A673 (cell line): ENCODE results near the gene MVB12B. TPM values are rescaled to one million over a fixed set of nuclear protein-coding genes. Genes with fewer than 3 reads are reported as not detected.

Source experiments
- BruUV-seq: library from RNA; stranded (reverse); fragments of 400-500 nt; replicated peaks from 2 replicates; lab custom pipeline; 2021; lab: Mats Ljungman, UMichigan
- CTCF ChIA-PET: fragments of 300-600 bp; sonication (Branson Sonifier 250); formaldehyde crosslinking; loops from one replicate; lab custom pipeline; 2022; ENCODE audit warnings: antibody characterized with exemption; lab: Charles Lee
- POLR2A ChIA-PET: fragments of 300-600 bp; sonication (Branson Sonifier 250); formaldehyde crosslinking; loops from one replicate; lab custom pipeline; 2022; ENCODE audit warnings: antibody characterized with exemption; ENCODE audit not compliant: low non-redundant PET; lab: Charles Lee
- DNase-seq: peaks from one replicate; pipeline ENCODE4 v3.0.0-alpha.2; 2015; ENCODE audit warnings: low spot score
- H3K27ac ChIP-seq: fragments of 200-600 bp; sonication (generic); 2 replicates; pipeline ENCODE4 v1.5.1; 2016; ENCODE audit warnings: mixed run types, low read depth, mild to moderate bottlenecking, mixed read lengths, antibody characterized with exemption, low read length; ENCODE audit not compliant: poor library complexity, severe bottlenecking
- H3K27me3 ChIP-seq: fragments of 200-600 bp; sonication (generic); replicated peaks from 2 replicates; pipeline ENCODE4 v1.6.1; 2017; ENCODE audit warnings: mixed run types, low read depth, mild to moderate bottlenecking, mixed read lengths, antibody characterized with exemption, low read length; ENCODE audit not compliant: insufficient read depth, poor library complexity
- H3K36me3 ChIP-seq: fragments of 200-600 bp; sonication (generic); 2 replicates; pipeline ENCODE4 v1.6.1; 2016; ENCODE audit warnings: mixed run types, mild to moderate bottlenecking, mixed read lengths, antibody characterized with exemption, low read length; ENCODE audit not compliant: insufficient read depth, poor library complexity, severe bottlenecking
- H3K4me1 ChIP-seq: fragments of 200-600 bp; sonication (generic); 2 replicates; pipeline ENCODE4 v1.6.1; 2017; ENCODE audit warnings: mixed run types, mild to moderate bottlenecking, mixed read lengths, antibody characterized with exemption, low read length; ENCODE audit not compliant: insufficient read depth, poor library complexity, severe bottlenecking
- H3K4me3 ChIP-seq: fragments of 200-600 bp; sonication (generic); 2 replicates; pipeline ENCODE4 v1.5.1; 2016; ENCODE audit warnings: low read depth, mixed run types, mild to moderate bottlenecking, mixed read lengths, low read length; ENCODE audit not compliant: poor library complexity, severe bottlenecking
- H3K9me3 ChIP-seq: fragments of 200-600 bp; sonication (generic); 2 replicates; pipeline ENCODE4 v1.6.1; 2016; ENCODE audit warnings: mixed run types, low read depth, mild to moderate bottlenecking, mixed read lengths, antibody characterized with exemption, low read length; ENCODE audit not compliant: poor library complexity, severe bottlenecking
- EZH2 ChIP-seq: fragments of 200-600 bp; sonication (generic); IDR thresholded peaks from 2 replicates; pipeline ENCODE4 v1.6.1; 2017; ENCODE audit warnings: borderline replicate concordance, low read depth, mild to moderate bottlenecking, mixed read lengths, antibody characterized with exemption, low read length; ENCODE audit not compliant: poor library complexity, severe bottlenecking
- intact Hi-C: fragments of 100-400 bp; cut with micrococcal nuclease; formaldehyde crosslinking; loops from one replicate; pipeline ENCODE4 v1.10.0; 2022; ENCODE audit not compliant: unreplicated experiment
- total RNA-seq: library from RNA; stranded (reverse); gene quantifications from 2 replicates; pipeline ENCODE4 v1.2.3, GENCODE V29; 2021
- TF ChIP-seq, protein P1 (sequence below): fragments of 300-800, 200-600 bp; sonication (generic); conservative IDR thresholded peaks from 2 replicates; pipeline ENCODE4 v1.5.1; 2017; ENCODE audit warnings: low read depth, mild to moderate bottlenecking, antibody characterized with exemption, low read length, moderate library complexity, mixed read lengths

Gene MVB12B
- total RNA-seq, 1 experiment from 2014 or later, result 12.3 TPM

- Histone ChIP-seq H3K27ac (no peak overlapping the region), H3K4me3 (no peak overlapping the region), H3K4me1 (no peaks in the 10 kb centered on the region), H3K36me3 (no peaks in the 10 kb centered on the region), H3K9me3 (no peaks in the 10 kb centered on the region), H3K27me3 (no peaks in the 10 kb centered on the region)
- ChIA-PET POLR2A (no interaction called here), CTCF (no interaction called here)
- no peak for DNase-seq
- intact Hi-C loops, result no loop called here
- no TSS peak for BruUV-seq
- TF ChIP-seq, protein P1, sequence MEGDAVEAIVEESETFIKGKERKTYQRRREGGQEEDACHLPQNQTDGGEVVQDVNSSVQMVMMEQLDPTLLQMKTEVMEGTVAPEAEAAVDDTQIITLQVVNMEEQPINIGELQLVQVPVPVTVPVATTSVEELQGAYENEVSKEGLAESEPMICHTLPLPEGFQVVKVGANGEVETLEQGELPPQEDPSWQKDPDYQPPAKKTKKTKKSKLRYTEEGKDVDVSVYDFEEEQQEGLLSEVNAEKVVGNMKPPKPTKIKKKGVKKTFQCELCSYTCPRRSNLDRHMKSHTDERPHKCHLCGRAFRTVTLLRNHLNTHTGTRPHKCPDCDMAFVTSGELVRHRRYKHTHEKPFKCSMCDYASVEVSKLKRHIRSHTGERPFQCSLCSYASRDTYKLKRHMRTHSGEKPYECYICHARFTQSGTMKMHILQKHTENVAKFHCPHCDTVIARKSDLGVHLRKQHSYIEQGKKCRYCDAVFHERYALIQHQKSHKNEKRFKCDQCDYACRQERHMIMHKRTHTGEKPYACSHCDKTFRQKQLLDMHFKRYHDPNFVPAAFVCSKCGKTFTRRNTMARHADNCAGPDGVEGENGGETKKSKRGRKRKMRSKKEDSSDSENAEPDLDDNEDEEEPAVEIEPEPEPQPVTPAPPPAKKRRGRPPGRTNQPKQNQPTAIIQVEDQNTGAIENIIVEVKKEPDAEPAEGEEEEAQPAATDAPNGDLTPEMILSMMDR, result no peak
- TF ChIP-seq EZH2, result no peak
Measured at GRCh38 chr9:126479515-126479914, 152.9 kb downstream of the MVB12B start.

DNA sequence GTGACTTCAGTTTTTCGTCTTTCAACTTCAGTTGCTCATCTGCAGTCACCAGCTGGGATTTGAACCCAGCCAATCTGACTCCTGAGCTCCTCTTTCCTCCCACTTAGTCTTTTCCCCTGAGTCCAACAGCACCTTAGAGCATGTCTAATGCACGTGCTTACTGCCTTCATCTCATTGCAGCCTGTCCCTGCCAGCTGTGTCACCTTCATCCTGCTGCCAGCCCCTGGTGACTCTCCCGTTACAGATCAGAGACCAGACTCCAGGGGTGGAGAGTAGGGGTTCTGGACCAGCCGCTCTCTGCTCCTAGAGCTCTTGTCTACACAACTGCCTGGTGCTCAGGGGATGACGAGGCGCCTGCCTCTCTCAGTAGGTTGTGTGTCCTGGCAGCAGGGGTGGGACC is 154.2 kb downstream of the MVB12B start:
- ChIA-PET POLR2A (no interaction called here), CTCF (no interaction called here)
- H3K27ac ChIP-seq, result no peak overlapping the region
- BruUV-seq, result no TSS peak
- no peak for DNase-seq
- intact Hi-C loops, result no loop called here
- H3K27me3 ChIP-seq, result no peaks in the 10 kb centered on the region
- no peaks in the 10 kb centered on the region for H3K4me1 ChIP-seq
- no peaks in the 10 kb centered on the region for H3K36me3 ChIP-seq
- H3K4me3 ChIP-seq, result no peak overlapping the region
- no peak for TF ChIP-seq EZH2
- TF ChIP-seq, protein P1, result no peak
- H3K9me3 ChIP-seq, result no peaks in the 10 kb centered on the region

- BruUV-seq, result no TSS peak
- Histone ChIP-seq H3K36me3 (no peaks in the 10 kb centered on the region), H3K4me3 (no peak overlapping the region), H3K27me3 (no peaks in the 10 kb centered on the region), H3K4me1 (no peaks in the 10 kb centered on the region), H3K9me3 (no peaks in the 10 kb centered on the region), H3K27ac (no peak overlapping the region)
- DNase-seq, result no peak
- TF ChIP-seq EZH2, result no peak
- TF ChIP-seq, protein P1, result no peak
- ChIA-PET POLR2A (no interaction called here), CTCF (interaction anchor here (0.5 kb wide), 1 partner anchor 62 kb away, joined by 5 read pairs; no protein-coding TSS in a partner anchor)
- intact Hi-C loops, result no loop called here
Measured at GRCh38 chr9:126481862-126482261, 155.2 kb downstream of the MVB12B start.
